ENCODE measurements around the gene CAMK2B.

- TF ChIP-seq, protein P1, sequence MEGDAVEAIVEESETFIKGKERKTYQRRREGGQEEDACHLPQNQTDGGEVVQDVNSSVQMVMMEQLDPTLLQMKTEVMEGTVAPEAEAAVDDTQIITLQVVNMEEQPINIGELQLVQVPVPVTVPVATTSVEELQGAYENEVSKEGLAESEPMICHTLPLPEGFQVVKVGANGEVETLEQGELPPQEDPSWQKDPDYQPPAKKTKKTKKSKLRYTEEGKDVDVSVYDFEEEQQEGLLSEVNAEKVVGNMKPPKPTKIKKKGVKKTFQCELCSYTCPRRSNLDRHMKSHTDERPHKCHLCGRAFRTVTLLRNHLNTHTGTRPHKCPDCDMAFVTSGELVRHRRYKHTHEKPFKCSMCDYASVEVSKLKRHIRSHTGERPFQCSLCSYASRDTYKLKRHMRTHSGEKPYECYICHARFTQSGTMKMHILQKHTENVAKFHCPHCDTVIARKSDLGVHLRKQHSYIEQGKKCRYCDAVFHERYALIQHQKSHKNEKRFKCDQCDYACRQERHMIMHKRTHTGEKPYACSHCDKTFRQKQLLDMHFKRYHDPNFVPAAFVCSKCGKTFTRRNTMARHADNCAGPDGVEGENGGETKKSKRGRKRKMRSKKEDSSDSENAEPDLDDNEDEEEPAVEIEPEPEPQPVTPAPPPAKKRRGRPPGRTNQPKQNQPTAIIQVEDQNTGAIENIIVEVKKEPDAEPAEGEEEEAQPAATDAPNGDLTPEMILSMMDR (IDR thresholded peaks at IDR 0.05): no peak
- TF ChIP-seq POLR2A (IDR thresholded peaks at IDR 0.05): no peak
Observed at GRCh38 chr7:44175730-44176129, 149.7 kb downstream of the CAMK2B start.

Data from thyroid gland (tissue), 4 donors.